SU-DHL-6 (cell line): Measurements from ENCODE around the gene BAHD1.

Experiments used
- H2AFZ ChIP-seq: fragments of 200-600 bp; sonication (generic); 2 replicates; pipeline ENCODE4 v1.6.1; 2014; ENCODE audit warnings: low read depth, mild to moderate bottlenecking, moderate library complexity, mixed read lengths, antibody characterized with exemption, low read length; ENCODE audit not compliant: severe bottlenecking
- H3F3A ChIP-seq: fragments of 200-600 bp; shearing (Covaris generic); 2 replicates; pipeline ENCODE4 v1.6.0; 2016; ENCODE audit warnings: antibody characterized with exemption, mild to moderate bottlenecking; ENCODE audit not compliant: insufficient read depth
- H3K27ac ChIP-seq: fragments of 200-600 bp; sonication (generic); 2 replicates; pipeline ENCODE4 v1.5.1; 2016; ENCODE audit warnings: low read depth, mild to moderate bottlenecking, low read length, moderate library complexity, mixed read lengths
- H3K27me3 ChIP-seq: fragments of 200-600 bp; sonication (generic), shearing (Covaris generic); 2 replicates; pipeline ENCODE4 v1.6.0; 2014; ENCODE audit warnings: mild to moderate bottlenecking, low read length
- H3K36me3 ChIP-seq: fragments of 200-600 bp; sonication (generic); 2 replicates; pipeline ENCODE4 v1.6.1; 2014; ENCODE audit warnings: mild to moderate bottlenecking, low read length, mixed read lengths
- H3K4me2 ChIP-seq: fragments of 300-600, 200-600 bp; shearing (Covaris generic), sonication (generic); 2 replicates; pipeline ENCODE4 v1.6.0; 2014; ENCODE audit warnings: low read length, low read depth, mild to moderate bottlenecking; ENCODE audit not compliant: poor library complexity, severe bottlenecking
- H3K4me3 ChIP-seq: fragments of 200-600 bp; sonication (generic); 2 replicates; pipeline ENCODE4 v1.5.1; 2014; ENCODE audit warnings: antibody characterized with exemption, low read length, mild to moderate bottlenecking, mixed read lengths; ENCODE audit not compliant: insufficient read depth, poor library complexity, severe bottlenecking
- H3K79me2 ChIP-seq: fragments of 200-600 bp; sonication (generic); 2 replicates; pipeline ENCODE4 v1.6.1; 2014; ENCODE audit warnings: mild to moderate bottlenecking, low read length, moderate library complexity; ENCODE audit not compliant: insufficient read depth
- H3K9ac ChIP-seq: fragments of 200-600 bp; sonication (generic); 2 replicates; pipeline ENCODE4 v1.7.0; 2014; ENCODE audit warnings: mild to moderate bottlenecking, low read length
- H3K9me2 ChIP-seq: fragments of 200-600 bp; sonication (generic); replicated peaks from 2 replicates; pipeline ENCODE4 v1.6.1; 2014; ENCODE audit warnings: low read length; ENCODE audit not compliant: insufficient read depth
- H3K9me3 ChIP-seq: fragments of 200-600 bp; sonication (generic); 2 replicates; pipeline ENCODE4 v1.6.1; 2014; ENCODE audit warnings: low read length, mixed read lengths; ENCODE audit not compliant: insufficient read depth
- H4K20me1 ChIP-seq: fragments of 200-600 bp; sonication (generic); 2 replicates; pipeline ENCODE4 v1.6.1; 2014; ENCODE audit warnings: low read depth, mild to moderate bottlenecking, antibody characterized with exemption, low read length, moderate library complexity, mixed read lengths
- EZH2phosphoT487 ChIP-seq: fragments of 200-600 bp; sonication (generic), shearing (Covaris generic); conservative IDR thresholded peaks from 2 replicates; pipeline ENCODE4 v1.6.1; 2018; ENCODE audit warnings: mild to moderate bottlenecking, antibody characterized with exemption, low read length, moderate library complexity, mixed read lengths
- TF ChIP-seq, protein P1 (sequence below): fragments of 200-600 bp; sonication (generic); IDR thresholded peaks from one replicate; pipeline ENCODE4 v1.5.1; 2017; ENCODE audit warnings: antibody characterized with exemption, mild to moderate bottlenecking, low read length, moderate library complexity; ENCODE audit not compliant: insufficient read depth, poor library complexity, severe bottlenecking

Gene BAHD1

GRCh38 chr15:40501487-40501886 is 60.7 kb downstream of the BAHD1 start:
- Histone ChIP-seq H3K27me3 (no peaks in the 10 kb centered on the region), H3K4me2 (no peak overlapping the region), H3K9me2 (no peaks in the 10 kb centered on the region), H2AFZ (no peak overlapping the region), H4K20me1 (no peaks in the 10 kb centered on the region), H3K9me3 (no peaks in the 10 kb centered on the region), H3K36me3 (no peaks in the 10 kb centered on the region), H3F3A (no peaks in the 10 kb centered on the region), H3K27ac (no peak overlapping the region), H3K4me3 (no peak overlapping the region), H3K79me2 (no peaks in the 10 kb centered on the region), H3K9ac (no peak overlapping the region)
- TF ChIP-seq, protein P1, sequence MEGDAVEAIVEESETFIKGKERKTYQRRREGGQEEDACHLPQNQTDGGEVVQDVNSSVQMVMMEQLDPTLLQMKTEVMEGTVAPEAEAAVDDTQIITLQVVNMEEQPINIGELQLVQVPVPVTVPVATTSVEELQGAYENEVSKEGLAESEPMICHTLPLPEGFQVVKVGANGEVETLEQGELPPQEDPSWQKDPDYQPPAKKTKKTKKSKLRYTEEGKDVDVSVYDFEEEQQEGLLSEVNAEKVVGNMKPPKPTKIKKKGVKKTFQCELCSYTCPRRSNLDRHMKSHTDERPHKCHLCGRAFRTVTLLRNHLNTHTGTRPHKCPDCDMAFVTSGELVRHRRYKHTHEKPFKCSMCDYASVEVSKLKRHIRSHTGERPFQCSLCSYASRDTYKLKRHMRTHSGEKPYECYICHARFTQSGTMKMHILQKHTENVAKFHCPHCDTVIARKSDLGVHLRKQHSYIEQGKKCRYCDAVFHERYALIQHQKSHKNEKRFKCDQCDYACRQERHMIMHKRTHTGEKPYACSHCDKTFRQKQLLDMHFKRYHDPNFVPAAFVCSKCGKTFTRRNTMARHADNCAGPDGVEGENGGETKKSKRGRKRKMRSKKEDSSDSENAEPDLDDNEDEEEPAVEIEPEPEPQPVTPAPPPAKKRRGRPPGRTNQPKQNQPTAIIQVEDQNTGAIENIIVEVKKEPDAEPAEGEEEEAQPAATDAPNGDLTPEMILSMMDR: no peak
- no peak for TF ChIP-seq EZH2phosphoT487

DNA sequence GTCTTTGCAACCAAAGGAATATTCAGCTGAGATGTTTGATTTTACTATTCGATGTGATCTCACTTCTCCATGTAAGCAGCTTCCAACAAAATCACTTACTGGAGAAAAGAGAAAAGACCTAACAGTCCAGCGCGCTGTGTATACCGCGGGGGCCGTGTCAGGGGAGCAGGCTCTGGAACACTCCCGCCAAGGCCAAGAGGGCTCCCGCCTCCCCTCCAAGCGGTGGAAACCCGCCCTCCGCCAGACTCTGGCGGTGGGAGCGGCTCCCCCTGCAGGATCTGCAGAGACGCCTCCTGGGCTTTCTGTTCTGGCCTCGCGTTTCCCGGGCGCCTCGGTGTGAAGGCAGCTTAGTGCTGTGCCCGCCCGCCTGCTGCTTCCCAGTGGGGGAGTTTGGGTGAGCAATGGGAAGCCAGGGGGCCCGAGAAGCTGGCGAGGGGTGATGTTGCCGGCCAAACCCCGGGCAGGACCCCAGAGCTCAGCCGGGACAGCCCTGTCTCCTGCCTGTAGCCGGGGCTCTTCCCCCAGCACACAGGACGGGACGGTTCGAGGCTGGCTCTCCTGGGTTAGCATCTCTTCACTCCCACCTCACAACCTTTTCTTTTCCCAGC is 66.3 kb downstream of the BAHD1 start:
- Histone ChIP-seq H3K9ac (no peak overlapping the region), H3K36me3 (no peaks in the 10 kb centered on the region), H3K79me2 (no peaks in the 10 kb centered on the region), H3K27ac (no peak overlapping the region), H3K9me3 (no peaks in the 10 kb centered on the region), H2AFZ (peak overlapping the region; percentile 61), H3K27me3 (no peaks in the 10 kb centered on the region; the same call in 1 of the 2 replicates), H3K4me3 (no peak overlapping the region), H3F3A (no peaks in the 10 kb centered on the region), H3K4me2 (no peak overlapping the region), H4K20me1 (no peaks in the 10 kb centered on the region), H3K9me2 (no peaks in the 10 kb centered on the region)
- TF ChIP-seq, protein P1: peak; percentile 19
- TF ChIP-seq EZH2phosphoT487: no peak

- no peaks in the 10 kb centered on the region for H3K9me3 ChIP-seq
- H3F3A ChIP-seq: no peaks in the 10 kb centered on the region
- no peak overlapping the region for H2AFZ ChIP-seq
- TF ChIP-seq, protein P1: no peak
- TF ChIP-seq EZH2phosphoT487: no peak
- H4K20me1 ChIP-seq: no peaks in the 10 kb centered on the region
- no peak overlapping the region for H3K9ac ChIP-seq
- no peaks in the 10 kb centered on the region for H3K9me2 ChIP-seq
- H3K27me3 ChIP-seq: no peaks in the 10 kb centered on the region; the same call in 1 of the 2 replicates
- no peak overlapping the region for H3K27ac ChIP-seq
- no peak overlapping the region for H3K4me3 ChIP-seq
- H3K4me2 ChIP-seq: no peak overlapping the region
- H3K79me2 ChIP-seq: no peaks in the 10 kb centered on the region
- no peaks in the 10 kb centered on the region for H3K36me3 ChIP-seq
These were observed 67.5 kb downstream of the BAHD1 start for GRCh38 chr15:40508216-40508615.
